Measurements from ENCODE around the gene SSR3.

SSR3 gene

GRCh38 chr3:156547637-156548036, 7.3 kb downstream of the SSR3 start:
- no peak overlapping the region for H3K4me3 ChIP-seq (ENCODE audit: low read depth, low read length)
- no peak for TF ChIP-seq CTCF (IDR thresholded peaks at IDR 0.05; ENCODE audit: low read depth, low read length)
- no peak for TF ChIP-seq MAX (IDR thresholded peaks at IDR 0.05; ENCODE audit: low read depth, low read length)
- no peak for TF ChIP-seq POLR2A (IDR thresholded peaks at IDR 0.05; ENCODE audit: extremely low read depth, insufficient read length)
- no peak for TF ChIP-seq MYC (IDR thresholded peaks at IDR 0.05; ENCODE audit: low read depth, low read length)
- no peak for DNase-seq (ENCODE audit: low read depth)

- TF ChIP-seq MYC (IDR thresholded peaks at IDR 0.05; ENCODE audit: low read depth, low read length): no peak
- no peak for TF ChIP-seq MAX (IDR thresholded peaks at IDR 0.05; ENCODE audit: low read depth, low read length)
- TF ChIP-seq POLR2A (IDR thresholded peaks at IDR 0.05; ENCODE audit: extremely low read depth, insufficient read length): no peak
- no peak for TF ChIP-seq CTCF (IDR thresholded peaks at IDR 0.05; ENCODE audit: low read depth, low read length)
- no peak overlapping the region for H3K4me3 ChIP-seq (ENCODE audit: low read depth, low read length)
- DNase-seq (ENCODE audit: low read depth): no peak
Observed at GRCh38 chr3:156543043-156543555, 11.8 kb downstream of the SSR3 start.

- DNase-seq (ENCODE audit: low read depth): no peak
- TF ChIP-seq MYC (IDR thresholded peaks at IDR 0.05; ENCODE audit: low read depth, low read length) (no peak), CTCF (IDR thresholded peaks at IDR 0.05; ENCODE audit: low read depth, low read length) (no peak), POLR2A (IDR thresholded peaks at IDR 0.05; ENCODE audit: extremely low read depth, insufficient read length) (no peak)
- H3K4me3 ChIP-seq (ENCODE audit: low read depth, low read length): no peak overlapping the region
Observed at GRCh38 chr3:156542101-156543042, 12.5 kb downstream of the SSR3 start.

- H3K4me3 ChIP-seq (ENCODE audit: low read depth, low read length): no peak overlapping the region
- no peak for DNase-seq (ENCODE audit: low read depth)
- TF ChIP-seq CTCF (IDR thresholded peaks at IDR 0.05; ENCODE audit: low read depth, low read length) (no peak), MAX (IDR thresholded peaks at IDR 0.05; ENCODE audit: low read depth, low read length) (no peak), MYC (IDR thresholded peaks at IDR 0.05; ENCODE audit: low read depth, low read length) (no peak)
Observed at GRCh38 chr3:156539802-156540201, 15.1 kb downstream of the SSR3 start.

- TF ChIP-seq MAX (IDR thresholded peaks at IDR 0.05; ENCODE audit: low read depth, low read length) (no peak), MYC (IDR thresholded peaks at IDR 0.05; ENCODE audit: low read depth, low read length) (no peak), POLR2A (IDR thresholded peaks at IDR 0.05; ENCODE audit: extremely low read depth, insufficient read length) (no peak), CTCF (IDR thresholded peaks at IDR 0.05; ENCODE audit: low read depth, low read length) (no peak)
- no peak overlapping the region for H3K4me3 ChIP-seq (ENCODE audit: low read depth, low read length)
- no peak for DNase-seq (ENCODE audit: low read depth)
Observed at GRCh38 chr3:156539051-156539450, 15.9 kb downstream of the SSR3 start.
